OCI-LY3 (cell line): ENCODE results near the gene NAA15.

ENCODE experiments used
- H2AFZ ChIP-seq: fragments of 200-600, 300-600 bp; shearing (Covaris generic); 2 replicates; pipeline ENCODE4 v1.6.0; 2014; ENCODE audit warnings: antibody characterized with exemption, low read depth, low read length
- H3K27ac ChIP-seq: fragments of 200-600, 300-600 bp; sonication (generic); 2 replicates; pipeline ENCODE4 v1.5.1; 2014; ENCODE audit warnings: mild to moderate bottlenecking, low read length, moderate library complexity, mixed read lengths
- H3K27me3 ChIP-seq: fragments of 200-600, 300-600 bp; sonication (generic); 2 replicates; pipeline ENCODE4 v1.6.1; 2014; ENCODE audit warnings: low read depth, low read length, mixed read lengths
- H3K36me3 ChIP-seq: fragments of 200-600, 300-600 bp; sonication (generic); replicated peaks from 2 replicates; pipeline ENCODE3; 2014; ENCODE audit warnings: low read depth, low read length, mixed read lengths
- H3K4me1 ChIP-seq: fragments of 300-600, 200-600 bp; sonication (generic); 2 replicates; pipeline ENCODE4 v1.6.1; 2014; ENCODE audit warnings: low read length, mixed read lengths
- H3K4me2 ChIP-seq: fragments of 200-600, 300-600 bp; sonication (generic); 2 replicates; pipeline ENCODE4 v1.6.1; 2014; ENCODE audit warnings: low read length, mixed read lengths
- H3K4me3 ChIP-seq: fragments of 300-600, 200-600 bp; sonication (generic); 2 replicates; pipeline ENCODE4 v1.5.1; 2014; ENCODE audit warnings: antibody characterized with exemption, mild to moderate bottlenecking, low read length, moderate library complexity
- H3K79me2 ChIP-seq: fragments of 300-600, 200-600 bp; shearing (Covaris generic); 2 replicates; pipeline ENCODE4 v1.6.1; 2014; ENCODE audit warnings: mild to moderate bottlenecking, low read length, mixed read lengths
- H3K9ac ChIP-seq: fragments of 300-600, 200-600 bp; shearing (Covaris generic); 2 replicates; pipeline ENCODE4 v1.6.0; 2014; ENCODE audit warnings: mild to moderate bottlenecking, low read length, moderate library complexity
- H3K9me3 ChIP-seq: fragments of 200-600, 300-600 bp; shearing (Covaris generic); 2 replicates; pipeline ENCODE4 v1.6.1; 2014; ENCODE audit warnings: low read length, mixed read lengths; ENCODE audit not compliant: insufficient read depth
- H4K20me1 ChIP-seq: fragments of 200-600, 300-600 bp; sonication (generic); 2 replicates; pipeline ENCODE4 v1.6.1; 2016; ENCODE audit warnings: low read length, mixed read lengths; ENCODE audit not compliant: insufficient read depth
- EZH2phosphoT487 ChIP-seq: fragments of 200-600 bp; shearing (Covaris generic); IDR thresholded peaks from 2 replicates; pipeline ENCODE4 v1.6.1; 2018; ENCODE audit warnings: antibody characterized with exemption, mixed run types, low read depth
- TF ChIP-seq, protein P1 (sequence below): fragments of 200-600, 300-600 bp; sonication (generic); IDR thresholded peaks from 2 replicates; pipeline ENCODE4 v1.5.1; 2014; ENCODE audit warnings: antibody characterized with exemption, low read length, low read depth

Gene NAA15

DNA sequence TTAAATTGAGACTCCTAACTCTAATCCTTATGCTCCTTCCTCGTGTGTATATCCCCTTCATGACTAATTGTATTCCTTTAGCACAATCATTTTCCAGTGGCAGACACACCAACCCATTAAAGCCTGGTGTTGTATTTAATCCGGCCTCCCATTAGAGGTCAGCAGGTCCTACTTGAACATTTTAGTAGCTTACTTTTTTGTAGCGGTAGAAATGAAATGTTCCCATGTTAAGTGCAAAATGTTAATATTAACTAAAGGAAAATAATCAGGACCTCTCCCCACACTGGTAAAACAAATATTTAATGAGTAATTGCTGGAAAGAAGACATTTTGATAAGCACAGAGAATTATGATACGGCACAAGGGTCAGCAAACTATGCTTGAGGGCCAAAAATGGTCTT is 156.0 kb downstream of the NAA15 start:
- H4K20me1 ChIP-seq, result no peaks in the 10 kb centered on the region
- H3K4me3 ChIP-seq, result no peak overlapping the region
- no peak overlapping the region for H3K9ac ChIP-seq
- peaks cover 15% of the 10 kb centered on the region for H3K79me2 ChIP-seq
- H3K27ac ChIP-seq, result no peak overlapping the region
- no peak overlapping the region for H3K4me2 ChIP-seq
- no peaks in the 10 kb centered on the region for H3K36me3 ChIP-seq
- TF ChIP-seq, protein P1, sequence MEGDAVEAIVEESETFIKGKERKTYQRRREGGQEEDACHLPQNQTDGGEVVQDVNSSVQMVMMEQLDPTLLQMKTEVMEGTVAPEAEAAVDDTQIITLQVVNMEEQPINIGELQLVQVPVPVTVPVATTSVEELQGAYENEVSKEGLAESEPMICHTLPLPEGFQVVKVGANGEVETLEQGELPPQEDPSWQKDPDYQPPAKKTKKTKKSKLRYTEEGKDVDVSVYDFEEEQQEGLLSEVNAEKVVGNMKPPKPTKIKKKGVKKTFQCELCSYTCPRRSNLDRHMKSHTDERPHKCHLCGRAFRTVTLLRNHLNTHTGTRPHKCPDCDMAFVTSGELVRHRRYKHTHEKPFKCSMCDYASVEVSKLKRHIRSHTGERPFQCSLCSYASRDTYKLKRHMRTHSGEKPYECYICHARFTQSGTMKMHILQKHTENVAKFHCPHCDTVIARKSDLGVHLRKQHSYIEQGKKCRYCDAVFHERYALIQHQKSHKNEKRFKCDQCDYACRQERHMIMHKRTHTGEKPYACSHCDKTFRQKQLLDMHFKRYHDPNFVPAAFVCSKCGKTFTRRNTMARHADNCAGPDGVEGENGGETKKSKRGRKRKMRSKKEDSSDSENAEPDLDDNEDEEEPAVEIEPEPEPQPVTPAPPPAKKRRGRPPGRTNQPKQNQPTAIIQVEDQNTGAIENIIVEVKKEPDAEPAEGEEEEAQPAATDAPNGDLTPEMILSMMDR, result no peak
- no peak for TF ChIP-seq EZH2phosphoT487
- peaks cover 25% of the 10 kb centered on the region for H3K4me1 ChIP-seq
- no peaks in the 10 kb centered on the region for H3K9me3 ChIP-seq
- no peak overlapping the region for H2AFZ ChIP-seq
- no peaks in the 10 kb centered on the region for H3K27me3 ChIP-seq

- Histone ChIP-seq H3K9ac (no peak overlapping the region), H3K36me3 (no peaks in the 10 kb centered on the region), H3K27ac (no peak overlapping the region), H3K9me3 (no peaks in the 10 kb centered on the region), H2AFZ (no peak overlapping the region), H3K27me3 (no peaks in the 10 kb centered on the region), H4K20me1 (no peaks in the 10 kb centered on the region), H3K4me1 (peaks cover 23% of the 10 kb centered on the region), H3K4me2 (no peak overlapping the region), H3K4me3 (no peak overlapping the region), H3K79me2 (peaks cover 15% of the 10 kb centered on the region; the same call in 1 of the 2 replicates)
- TF ChIP-seq, protein P1, result no peak
- TF ChIP-seq EZH2phosphoT487, result no peak
Observed at GRCh38 chr4:139458543-139458942, 157.2 kb downstream of the NAA15 start.

GRCh38 chr4:139458999-139459398 is 157.7 kb downstream of the NAA15 start:
- Histone ChIP-seq H3K27me3 (no peaks in the 10 kb centered on the region), H4K20me1 (no peaks in the 10 kb centered on the region), H2AFZ (no peak overlapping the region), H3K36me3 (no peaks in the 10 kb centered on the region), H3K4me1 (peaks cover 23% of the 10 kb centered on the region), H3K4me3 (no peak overlapping the region), H3K9me3 (no peaks in the 10 kb centered on the region), H3K79me2 (peaks cover 15% of the 10 kb centered on the region; the same call in 1 of the 2 replicates), H3K27ac (no peak overlapping the region), H3K9ac (no peak overlapping the region), H3K4me2 (no peak overlapping the region)
- TF ChIP-seq EZH2phosphoT487, result no peak
- TF ChIP-seq, protein P1, result no peak

DNA sequence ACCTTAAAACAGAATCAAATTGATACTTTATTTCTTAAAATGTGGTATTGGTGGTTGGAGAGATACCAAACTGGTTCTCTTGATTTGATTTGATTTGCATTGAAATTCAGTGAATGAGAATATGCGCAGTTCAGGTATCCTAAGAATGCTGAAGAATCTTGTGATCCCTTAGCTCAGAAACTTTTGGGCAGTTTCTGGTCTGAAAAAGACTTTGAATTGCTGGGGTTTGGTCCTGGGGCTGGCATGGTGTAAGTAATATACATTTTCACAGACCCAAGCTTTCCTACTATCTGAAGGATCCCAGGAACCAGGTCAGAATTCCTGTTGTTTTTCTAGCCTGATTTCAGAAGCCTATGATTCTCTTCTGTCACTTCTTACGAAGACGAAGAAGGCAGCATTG is 159.3 kb downstream of the NAA15 start:
- Histone ChIP-seq H3K36me3 (no peaks in the 10 kb centered on the region), H3K4me2 (no peak overlapping the region), H4K20me1 (no peaks in the 10 kb centered on the region), H3K27ac (no peak overlapping the region), H3K4me3 (no peak overlapping the region), H3K27me3 (no peaks in the 10 kb centered on the region), H3K9ac (no peak overlapping the region), H3K9me3 (no peaks in the 10 kb centered on the region), H3K4me1 (peaks cover 13% of the 10 kb centered on the region), H3K79me2 (peaks cover 4% of the 10 kb centered on the region; the same call in 1 of the 2 replicates), H2AFZ (no peak overlapping the region)
- TF ChIP-seq, protein P1, result no peak
- TF ChIP-seq EZH2phosphoT487, result no peak
